Stimulated activated CD8-positive, alpha-beta memory T cell treated with anti-CD3 and anti-CD28 coated beads, Interleukin-15, amount 100 ng/mL, for 24 hours (primary cell): Measurements from ENCODE around the gene HECW1.
"Not testable (repeated sequence)": the region's sequence is repeated elsewhere in the genome, so short reads cannot be mapped to it uniquely, and the experiment has no call there.

Experiments
- DNase-seq: peaks from one replicate; pipeline ENCODE4 v3.0.0-alpha.2; 2020; ENCODE audit warnings: low read depth

The HECW1 gene

DNA sequence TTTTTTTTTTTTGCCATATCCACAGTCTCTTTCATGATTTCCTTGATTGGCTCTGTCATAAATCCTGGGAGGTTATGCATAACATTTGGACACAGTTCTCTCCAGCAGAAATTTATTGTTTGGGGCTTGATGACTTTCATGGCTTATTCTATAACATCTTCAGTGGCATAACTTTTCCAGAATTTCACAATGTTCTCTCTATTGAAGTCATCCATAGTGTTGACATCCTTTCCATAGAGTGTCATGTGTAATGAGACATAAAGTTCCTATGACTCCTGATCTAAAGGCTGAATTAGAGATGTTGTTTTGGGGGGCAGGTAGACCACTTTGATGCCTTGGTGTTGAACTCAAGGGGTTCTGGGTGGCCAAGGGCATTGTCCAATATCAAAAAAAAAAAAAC is 433.8 kb downstream of the HECW1 start:
- DNase-seq: no peak

DNA sequence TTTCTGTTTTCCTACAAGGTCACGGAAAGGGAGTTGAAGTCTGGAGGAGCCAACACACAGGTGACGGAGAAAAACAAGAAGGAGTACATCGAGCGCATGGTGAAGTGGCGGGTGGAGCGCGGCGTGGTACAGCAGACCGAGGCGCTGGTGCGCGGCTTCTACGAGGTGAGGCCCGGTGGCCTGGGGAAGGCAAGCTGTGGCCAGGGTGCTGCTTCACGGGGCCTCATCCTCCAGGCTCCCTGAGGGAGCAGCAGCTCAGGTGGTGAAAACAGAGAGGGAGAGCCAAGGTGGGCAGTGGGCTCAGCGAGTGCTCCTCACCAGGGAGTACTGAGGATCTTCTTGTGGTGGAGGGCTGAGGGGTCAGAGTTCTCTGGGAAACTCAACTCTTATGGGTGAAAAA is 438.0 kb downstream of the HECW1 start:
- no peak for DNase-seq

DNA sequence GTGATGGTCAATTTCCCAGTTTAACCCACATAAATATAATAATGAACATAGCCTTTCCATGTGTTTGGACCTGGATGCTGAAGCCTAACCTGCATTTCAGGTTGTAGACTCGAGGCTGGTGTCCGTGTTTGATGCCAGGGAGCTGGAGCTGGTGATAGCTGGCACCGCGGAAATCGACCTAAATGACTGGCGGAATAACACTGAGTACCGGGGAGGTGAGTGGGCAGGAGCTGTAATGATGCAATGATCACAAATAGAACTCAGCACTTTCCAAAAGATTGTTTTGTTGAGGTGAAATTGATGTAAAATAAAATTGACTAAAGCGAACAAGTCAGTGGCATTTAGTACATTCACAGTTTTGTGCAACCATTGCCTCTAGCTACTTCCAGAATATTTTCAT is 439.7 kb downstream of the HECW1 start:
- no peak for DNase-seq

- no peak for DNase-seq
These were observed 441.6 kb downstream of the HECW1 start for GRCh38 chr7:43553999-43554398.

DNA sequence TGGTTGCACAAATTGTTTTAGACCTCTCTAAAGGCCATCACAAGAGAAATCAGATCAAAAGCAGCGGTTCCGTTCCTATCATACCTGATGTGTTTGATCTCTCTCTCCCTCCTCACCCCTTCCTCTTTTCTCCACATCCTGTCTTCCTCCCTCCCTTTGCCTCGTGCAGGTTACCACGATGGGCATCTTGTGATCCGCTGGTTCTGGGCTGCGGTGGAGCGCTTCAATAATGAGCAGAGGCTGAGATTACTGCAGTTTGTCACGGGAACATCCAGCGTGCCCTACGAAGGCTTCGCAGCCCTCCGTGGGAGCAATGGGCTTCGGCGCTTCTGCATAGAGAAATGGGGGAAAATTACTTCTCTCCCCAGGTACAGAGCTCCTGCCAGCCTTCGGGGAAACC is 442.0 kb downstream of the HECW1 start:
- DNase-seq: no peak

DNA sequence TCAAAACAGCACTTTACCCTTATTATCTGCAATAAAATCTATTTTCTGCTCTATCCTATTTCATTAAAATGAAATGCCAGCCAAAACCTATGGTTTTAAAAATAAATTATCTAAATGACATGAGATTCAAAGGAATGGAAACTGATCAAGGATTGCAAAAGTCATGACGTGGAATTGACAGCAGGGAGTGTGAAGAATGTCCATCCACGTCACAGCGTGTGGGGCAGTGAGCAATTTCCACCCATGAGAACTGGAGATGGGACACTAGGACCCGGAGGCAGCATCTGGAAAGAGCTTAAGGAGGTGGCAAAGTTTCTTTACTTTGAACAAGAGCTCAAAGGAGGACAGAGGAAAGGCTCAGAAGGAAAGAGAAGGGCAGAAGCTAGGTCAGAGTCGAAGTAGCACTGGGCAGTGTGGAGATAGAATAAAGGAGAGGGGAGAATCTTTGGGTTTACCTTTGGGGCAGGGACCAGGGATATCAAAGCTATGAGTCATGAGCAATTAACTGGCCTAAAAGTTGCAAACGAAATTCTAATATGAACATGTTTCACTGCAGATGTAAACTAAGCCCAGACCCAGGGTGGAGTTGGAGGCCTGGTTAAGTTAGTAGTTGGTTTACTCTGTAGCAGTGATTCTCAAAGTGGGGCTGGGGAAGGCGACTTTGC is 445.5 kb downstream of the HECW1 start:
- DNase-seq: no peak

GRCh38 chr7:43559171-43559945 is 446.9 kb downstream of the HECW1 start:
- no peak for DNase-seq

GRCh38 chr7:43559946-43560335 is 447.5 kb downstream of the HECW1 start:
- no peak for DNase-seq

DNA sequence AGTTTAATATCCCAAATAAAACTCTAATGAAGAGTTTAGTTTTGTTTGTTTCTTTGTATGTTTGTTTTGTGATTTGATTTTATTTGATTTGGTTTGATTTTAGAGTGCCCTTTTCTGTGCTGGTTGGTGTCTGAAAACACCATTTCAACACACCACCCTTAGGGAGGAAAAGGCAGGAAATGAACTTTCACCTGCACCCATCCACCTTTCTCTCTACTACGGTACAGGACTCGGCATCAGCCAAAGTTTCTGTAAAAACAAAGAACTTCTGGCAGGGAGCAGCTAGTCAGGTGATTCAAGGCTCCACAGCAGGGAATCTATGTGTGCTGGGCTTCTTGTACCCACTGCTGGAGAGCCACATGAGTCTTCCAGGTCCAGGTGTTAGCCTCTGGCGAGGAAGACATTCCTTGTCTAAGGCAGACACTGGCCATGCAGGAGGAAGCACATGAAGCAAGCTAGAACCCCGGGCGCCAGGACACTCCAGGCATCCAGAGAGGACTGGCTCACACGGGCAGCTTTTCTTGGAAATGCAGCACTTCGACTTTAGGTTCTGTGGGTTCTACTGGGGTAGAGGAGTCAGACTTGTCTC is 448.4 kb downstream of the HECW1 start:
- DNase-seq: no peak

DNA sequence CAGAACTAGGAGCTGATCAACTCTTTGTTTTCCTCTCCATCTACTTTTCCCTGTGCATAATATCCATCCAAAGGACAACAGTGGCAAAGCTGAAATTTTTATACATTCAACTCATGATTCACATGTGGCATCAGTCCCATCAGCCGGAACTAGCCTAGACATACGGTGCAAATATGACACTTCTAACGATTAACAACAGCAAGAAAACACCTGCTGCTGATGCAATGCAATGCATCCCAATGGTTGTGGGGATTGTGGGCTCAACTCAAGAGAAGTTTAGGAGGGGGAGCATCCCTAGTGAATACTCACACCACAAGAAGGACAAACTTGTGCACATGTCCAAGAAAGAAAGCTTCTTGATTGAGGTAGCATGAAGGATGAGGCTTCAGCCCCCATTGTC is 449.9 kb downstream of the HECW1 start:
- no peak for DNase-seq

GRCh38 chr7:43565786-43566185 is 453.3 kb downstream of the HECW1 start:
- DNase-seq: no peak

- no peak for DNase-seq
These were observed 456.1 kb downstream of the HECW1 start for GRCh38 chr7:43568529-43568928.

GRCh38 chr7:43569424-43569823 is 457.0 kb downstream of the HECW1 start:
- no peak for DNase-seq

DNA sequence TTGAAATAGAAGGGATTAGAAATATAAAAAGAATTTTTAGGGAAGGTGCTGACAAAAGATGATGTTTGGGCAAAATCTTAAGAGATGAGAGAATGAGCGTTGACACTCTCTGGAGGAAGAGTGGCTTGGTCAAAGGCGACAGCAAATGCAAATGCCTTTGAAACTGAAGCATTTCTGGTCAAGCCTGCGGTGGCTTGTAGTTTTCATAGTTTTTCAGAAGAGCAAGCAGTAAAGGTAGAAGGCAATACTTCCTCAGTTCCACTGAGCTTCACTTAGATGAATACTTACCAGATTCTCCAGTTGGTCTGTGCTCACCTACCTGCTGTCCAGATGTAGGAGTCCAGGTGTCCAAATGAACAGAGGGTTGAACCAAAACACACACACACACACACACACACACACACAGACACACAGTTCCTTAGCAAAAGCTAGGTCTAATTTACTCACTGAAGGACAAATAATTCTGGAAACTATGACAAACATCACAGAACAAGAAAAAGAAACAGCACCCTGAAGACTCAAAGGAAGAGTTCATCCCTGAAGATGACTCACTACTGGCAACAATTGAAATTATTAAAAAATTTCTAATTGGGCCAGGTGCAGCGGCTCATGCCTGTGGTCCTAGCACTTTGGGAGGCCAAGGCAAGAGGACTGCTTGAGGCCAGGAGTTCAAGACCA is 458.4 kb downstream of the HECW1 start:
- DNase-seq: no peak

- DNase-seq: no peak
These were observed 460.1 kb downstream of the HECW1 start for GRCh38 chr7:43572516-43573049.

DNA sequence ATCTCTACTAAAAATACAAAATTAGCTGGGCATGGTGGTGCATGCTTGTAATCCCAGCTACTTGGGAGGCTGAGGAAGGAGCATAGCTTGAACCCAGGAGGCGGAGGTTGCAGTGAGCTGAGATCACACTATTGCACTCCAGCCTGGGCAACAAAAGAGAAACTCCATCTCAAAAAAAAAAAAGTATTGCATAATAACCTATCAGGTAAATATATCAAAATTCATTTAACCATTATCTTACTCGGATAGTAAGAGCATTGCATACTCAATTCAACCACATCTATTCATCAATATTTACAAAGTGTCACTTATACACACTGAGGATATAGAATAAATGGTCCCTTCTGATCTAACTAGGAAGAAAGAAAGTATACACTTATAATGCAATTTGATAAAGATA is 461.4 kb downstream of the HECW1 start:
- not testable (repeated sequence) for DNase-seq

GRCh38 chr7:43575506-43575905 is 463.1 kb downstream of the HECW1 start:
- no peak for DNase-seq

DNA sequence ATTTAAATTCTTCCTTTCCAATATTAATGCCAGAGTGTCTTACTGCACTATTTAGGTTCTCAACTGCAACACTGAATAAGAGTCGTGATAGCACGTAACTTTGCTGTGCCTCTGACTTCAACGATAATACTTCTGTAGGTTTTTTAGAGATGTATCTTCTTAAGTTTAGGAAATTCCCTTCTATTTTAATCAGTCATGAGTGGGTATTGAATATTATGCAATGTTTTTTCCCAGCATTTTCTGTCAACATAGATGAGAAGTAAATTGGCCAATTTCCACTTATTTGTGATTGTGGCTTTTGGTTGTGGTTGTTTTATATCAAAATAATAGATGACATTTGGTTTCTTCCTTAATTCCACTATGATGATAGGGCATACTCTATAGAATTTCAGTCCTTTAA is 463.8 kb downstream of the HECW1 start:
- DNase-seq: no peak

- DNase-seq: no peak
These were observed 465.1 kb downstream of the HECW1 start for GRCh38 chr7:43577485-43577951.

GRCh38 chr7:43582503-43583423 is 470.3 kb downstream of the HECW1 start, which contains the start of gene STK17A:
STK17A (plus strand) TSS chr7:43583108; CDS start chr7:43583244, 136 bp downstream.
- DNase-seq: peak; percentile 91
